GM18520 (cell line): ENCODE data around the gene GOLT1A.

Experiments
- ATAC-seq: cut with Tn5 transposase; IDR thresholded peaks from one replicate; pipeline ENCODE4 v1.9.1; 2021; ENCODE audit not compliant: unreplicated experiment

The GOLT1A gene

DNA sequence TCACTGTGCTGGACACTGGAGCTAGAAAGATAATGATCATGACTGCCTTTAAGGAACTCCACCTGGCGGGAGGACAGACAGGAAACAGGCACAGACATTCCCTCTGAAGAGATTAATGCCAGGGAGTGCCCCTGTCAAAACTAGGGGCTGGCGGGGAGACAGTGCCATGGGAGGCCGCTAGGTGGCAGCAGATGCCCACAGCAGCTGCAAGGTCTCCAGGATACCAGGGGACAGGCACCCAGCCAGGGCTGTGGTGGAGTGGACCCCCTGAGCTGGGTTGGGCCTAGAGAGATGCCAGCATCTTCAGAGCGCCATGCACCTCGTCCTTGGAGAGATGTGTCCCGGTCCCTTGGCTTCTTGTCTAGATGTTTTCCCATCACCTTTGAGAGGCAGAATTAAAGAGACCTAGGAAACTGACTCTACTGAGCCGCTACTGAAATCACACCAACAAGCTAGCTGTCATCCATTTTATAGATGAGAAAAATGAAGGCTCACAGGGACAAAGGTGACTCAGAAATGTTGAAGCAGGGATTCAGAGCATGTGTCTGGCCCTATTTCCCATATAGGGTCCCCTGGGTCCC, 51.2 kb downstream of the GOLT1A start:
- no peak for ATAC-seq

GRCh38 chr1:204161609-204162493, 51.9 kb downstream of the GOLT1A start:
- no peak for ATAC-seq

- ATAC-seq, result no peak
Observed at GRCh38 chr1:204157962-204158361, 55.8 kb downstream of the GOLT1A start.

DNA sequence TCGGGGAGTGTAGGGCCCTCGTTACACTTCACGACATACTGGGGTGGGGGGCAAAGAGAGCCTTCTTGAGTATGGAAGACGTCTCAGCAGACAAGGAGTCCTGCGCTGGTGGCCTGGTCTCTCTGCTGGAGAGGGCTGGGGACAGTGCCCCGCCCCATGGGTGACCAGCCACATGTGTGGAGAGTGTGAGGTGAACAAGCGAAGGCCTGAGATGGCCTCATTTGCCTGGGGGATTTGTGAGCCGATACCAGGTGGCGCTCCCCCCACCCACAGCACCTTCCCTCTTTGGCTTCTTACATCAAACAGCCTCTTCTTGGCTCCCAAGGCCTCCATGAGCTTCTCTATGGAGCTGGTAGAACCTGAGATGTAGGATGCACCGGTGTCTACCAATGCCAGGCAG, 57.9 kb downstream of the GOLT1A start:
- no peak for ATAC-seq

DNA sequence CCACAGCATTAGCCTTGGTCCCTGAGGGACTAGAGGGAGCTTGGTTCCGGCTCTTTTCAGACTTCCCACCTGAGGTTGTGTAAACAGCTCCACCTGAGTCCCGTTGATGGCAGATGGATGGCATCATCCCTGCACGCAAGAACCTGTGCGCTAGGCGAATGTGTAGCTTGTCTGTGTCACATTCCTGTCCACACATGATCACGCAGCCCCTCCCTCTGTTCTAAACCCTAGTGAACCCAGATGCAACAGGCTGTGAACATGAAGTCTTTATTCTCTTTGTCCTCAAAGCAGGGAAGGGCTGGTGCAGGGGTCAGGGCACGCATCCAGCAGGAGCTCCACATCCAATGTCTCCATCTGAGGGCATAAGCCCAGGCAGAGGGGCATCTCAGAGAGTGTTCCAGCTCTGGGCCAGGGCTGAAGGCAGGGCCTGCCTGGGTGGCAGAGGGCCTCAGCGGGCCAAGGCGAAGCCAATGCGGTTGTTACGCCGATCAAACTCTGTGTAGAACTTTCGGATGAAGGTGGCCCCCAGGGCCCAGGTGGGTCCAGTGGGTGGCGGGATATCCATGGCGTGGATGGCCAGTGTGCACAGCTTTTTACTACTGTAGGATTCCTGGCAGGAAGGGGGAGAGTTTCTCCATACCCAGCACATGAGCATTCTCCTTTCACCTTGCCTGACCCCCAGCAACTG, 59.1 kb downstream of the GOLT1A start:
- ATAC-seq, result no peak

DNA sequence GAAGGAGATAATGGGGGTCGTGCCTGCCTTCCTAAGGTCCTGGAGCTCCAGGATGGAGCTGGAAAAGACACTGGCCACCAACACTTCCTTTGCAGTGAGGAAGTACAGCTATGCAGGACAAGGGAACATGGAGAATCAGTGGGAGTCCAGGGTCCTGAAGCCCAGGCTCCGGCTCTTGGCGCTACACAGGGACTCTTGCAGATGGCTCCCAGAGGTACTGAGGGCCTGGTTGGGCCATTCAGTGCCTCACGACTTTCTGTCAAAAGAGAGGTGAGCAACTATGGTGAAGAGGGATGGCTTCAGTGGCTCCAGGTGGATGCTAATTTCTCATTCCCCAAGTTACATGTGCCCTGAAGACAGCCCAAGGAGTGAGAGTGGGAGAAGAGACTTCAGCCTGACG, 60.1 kb downstream of the GOLT1A start:
- no peak for ATAC-seq

DNA sequence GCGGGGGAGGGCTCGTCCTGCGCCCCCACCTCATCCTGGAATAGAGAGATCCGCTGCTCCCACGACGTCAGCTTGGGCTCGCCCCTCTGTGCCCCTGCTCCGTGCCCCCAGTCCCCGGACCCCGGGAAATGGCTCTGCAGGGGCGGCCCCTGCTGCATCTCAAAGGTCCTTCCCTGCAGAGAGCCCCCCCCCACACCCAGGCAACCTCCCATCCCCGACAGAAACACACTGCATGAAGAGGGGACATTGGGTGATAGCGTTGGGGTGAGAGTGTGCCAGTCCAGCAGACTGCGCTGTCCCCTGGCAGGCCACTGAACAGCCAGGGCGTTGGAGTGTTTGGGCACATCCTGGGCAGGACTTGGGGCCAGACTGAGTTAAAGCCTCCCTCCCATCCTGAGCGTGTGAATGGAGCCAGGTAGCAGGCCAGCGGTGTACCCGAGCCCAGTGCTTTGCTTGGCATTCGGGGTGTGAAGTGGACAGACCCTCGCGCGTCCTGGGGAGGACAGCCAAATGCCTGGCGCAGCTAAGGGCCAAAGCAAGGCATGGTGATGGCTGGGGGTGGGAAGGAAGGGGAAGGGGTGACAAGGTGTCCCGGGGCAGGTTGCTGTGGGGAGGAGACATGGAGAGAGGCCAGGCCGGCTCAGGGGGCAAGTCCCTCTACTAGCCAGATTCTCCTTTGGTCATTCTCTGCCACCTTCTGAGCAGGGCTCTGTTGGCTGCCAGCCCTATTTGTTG, 61.3 kb downstream of the GOLT1A start:
- no peak for ATAC-seq

DNA sequence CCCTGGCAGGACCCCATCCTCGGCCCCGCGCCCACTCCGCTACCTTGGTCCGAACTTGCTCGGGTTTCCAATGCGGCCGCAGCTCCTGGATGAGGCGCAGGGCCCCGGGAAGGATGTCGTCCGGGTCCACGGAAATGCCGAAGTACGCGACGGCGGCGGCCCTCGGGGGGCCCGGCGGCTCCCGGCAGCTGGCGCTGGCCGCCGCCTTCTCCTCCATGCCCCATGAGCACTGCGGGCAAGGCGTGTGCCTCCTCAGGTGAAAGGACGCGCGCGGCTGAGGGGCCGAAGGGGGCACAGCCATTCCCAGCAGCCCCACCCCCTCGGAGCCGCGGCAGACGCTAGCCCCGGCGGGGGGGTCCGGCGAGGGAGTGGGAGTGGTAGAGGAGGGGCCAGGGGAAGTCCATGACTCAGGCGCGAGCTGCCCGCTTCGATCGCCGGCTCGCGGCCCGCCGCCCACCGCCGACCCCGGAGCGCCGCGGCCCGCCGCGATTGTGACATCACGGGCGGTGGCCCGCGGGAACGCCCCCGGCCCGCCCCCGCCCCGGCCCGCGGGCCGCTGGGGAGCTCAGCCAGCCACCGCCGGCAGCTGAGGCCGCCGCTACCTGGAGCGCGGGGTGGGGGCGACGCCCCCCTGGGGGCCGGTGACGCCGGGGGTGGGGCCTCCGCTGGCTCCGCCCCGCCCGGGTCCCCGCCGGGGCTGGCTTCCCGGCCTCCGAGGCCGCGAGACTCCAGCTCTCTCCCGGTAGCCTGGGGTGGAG, 62.1 kb downstream of the GOLT1A start, which contains the start of gene ETNK2:
TSS of gene ETNK2 (minus strand) at position 493 of the 758 bp plus-strand sequence. CDS start at position 301, 192 bp downstream.
- no peak for ATAC-seq

DNA sequence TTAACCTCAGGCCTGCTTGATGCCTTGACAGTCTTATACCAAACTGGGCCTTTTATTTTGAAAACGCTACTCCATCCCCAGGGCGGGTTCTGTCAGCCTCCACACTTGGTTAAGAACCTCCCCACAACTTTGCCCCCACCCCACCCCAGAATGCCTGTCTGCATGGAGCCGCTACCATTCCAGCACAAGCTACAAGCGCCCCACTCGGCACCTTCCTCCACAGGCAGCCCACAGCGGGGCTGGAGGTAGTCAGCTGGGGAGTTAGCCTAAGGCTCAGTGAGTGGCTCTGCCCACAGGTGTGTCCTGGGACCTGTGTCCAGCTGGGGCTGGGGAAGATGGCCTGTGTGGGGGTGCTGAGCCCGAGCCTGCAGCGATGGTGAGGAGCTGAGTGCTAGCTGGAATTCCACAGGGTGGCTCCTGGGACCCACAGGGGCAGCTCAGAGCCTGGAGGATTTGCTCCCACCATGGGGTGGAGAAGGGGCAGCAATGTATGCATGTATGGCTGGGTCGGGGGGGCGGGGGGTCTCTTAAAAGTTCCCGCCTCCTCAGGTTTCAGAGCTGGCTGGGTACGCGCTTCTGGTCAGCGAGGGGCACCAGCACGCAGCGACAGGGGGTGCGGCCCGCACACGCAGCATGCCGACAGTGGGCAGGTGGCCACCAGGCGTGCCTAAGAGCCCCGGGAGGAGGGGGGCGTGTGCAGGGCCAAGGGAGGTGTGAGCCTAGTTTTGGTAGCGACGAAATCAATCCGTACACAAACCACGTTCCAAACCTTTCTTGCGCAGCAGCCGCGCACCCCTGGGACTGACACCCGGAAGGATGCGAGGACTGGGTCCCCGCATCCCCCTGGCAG, 62.9 kb downstream of the GOLT1A start:
- ATAC-seq, result no peak

GRCh38 chr1:204149635-204150565, 63.9 kb downstream of the GOLT1A start:
- ATAC-seq, result no peak

DNA sequence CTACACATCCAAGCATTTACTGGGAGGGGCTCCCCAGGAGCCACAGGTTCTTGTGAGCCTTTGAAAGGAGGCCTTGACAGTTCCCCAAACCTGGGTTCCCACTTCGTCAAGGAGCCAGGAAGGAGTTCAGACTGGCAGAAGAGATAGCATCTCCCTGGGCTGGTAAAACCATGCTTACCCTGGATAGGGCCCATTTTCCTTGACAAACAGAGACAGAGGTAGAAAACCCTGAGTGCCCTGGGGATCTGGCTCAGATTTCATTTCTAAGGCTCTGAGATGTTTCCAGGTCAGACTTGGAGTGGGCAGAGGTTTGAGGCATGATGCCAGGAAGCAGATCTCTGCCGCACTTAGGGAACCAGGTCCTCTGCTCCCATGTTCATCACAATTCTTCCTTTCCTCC, 64.7 kb downstream of the GOLT1A start:
- ATAC-seq, result no peak
